Measurements from ENCODE around the gene SORBS1. TPM values are rescaled to one million over a fixed set of nuclear protein-coding genes. Genes with fewer than 3 reads are reported as not detected.
A peak's percentile ranks its signal among the peaks of the same experiment; 100 is the strongest.

The SORBS1 gene
- total RNA-seq, 6 experiments from 2014 or later = 56.4 to 97.9 (median 76.5) TPM

DNA sequence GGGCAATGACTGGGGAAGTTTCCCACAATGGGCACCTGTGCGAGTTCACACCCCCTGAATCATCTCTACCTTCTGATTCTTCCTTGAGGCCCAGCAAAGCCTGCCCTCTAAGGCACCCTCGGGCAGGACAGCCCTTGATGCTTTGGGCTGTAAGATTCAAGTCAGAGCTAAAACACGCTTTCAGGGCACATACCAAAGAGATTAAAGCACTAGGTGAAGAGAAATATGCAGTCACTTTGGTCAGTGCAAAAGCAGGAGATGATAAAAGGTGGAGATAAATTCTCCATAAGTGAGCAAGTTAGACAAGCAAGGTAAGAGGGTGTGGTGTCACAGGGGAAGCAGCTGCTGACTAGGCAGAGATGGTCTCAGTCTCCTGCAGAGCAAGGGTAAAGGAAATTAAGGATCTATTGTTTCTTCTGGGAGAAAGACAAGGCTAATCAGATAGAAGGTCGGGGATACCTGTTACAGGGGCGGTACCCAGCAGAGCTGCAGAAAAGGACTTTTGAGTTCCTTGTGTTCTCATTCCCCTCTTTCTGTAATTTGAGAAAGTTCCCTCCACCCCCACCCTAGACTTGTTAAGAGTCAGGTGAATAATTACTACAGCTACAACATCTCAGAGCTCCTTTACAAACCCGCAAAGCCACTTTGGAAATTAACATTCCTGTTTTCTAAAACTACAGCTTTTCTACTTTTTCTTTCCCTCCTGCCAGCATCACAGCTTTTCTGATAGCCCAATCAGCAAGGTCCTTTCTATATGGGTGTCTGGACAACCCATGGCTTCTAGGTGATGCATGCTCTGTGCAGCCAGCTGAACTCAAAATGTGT, 296.7 kb downstream of the SORBS1 start:
- ATAC-seq (no peak), DNase-seq (no peak)
- H3K4me1 ChIP-seq = peaks cover 0 to 12% (median 7%) of the 10 kb centered on the region in 4 donors
- no peaks in the 10 kb centered on the region for H3K27me3 ChIP-seq
- H3K4me3 ChIP-seq = no peak overlapping the region
- TF ChIP-seq, protein P1, sequence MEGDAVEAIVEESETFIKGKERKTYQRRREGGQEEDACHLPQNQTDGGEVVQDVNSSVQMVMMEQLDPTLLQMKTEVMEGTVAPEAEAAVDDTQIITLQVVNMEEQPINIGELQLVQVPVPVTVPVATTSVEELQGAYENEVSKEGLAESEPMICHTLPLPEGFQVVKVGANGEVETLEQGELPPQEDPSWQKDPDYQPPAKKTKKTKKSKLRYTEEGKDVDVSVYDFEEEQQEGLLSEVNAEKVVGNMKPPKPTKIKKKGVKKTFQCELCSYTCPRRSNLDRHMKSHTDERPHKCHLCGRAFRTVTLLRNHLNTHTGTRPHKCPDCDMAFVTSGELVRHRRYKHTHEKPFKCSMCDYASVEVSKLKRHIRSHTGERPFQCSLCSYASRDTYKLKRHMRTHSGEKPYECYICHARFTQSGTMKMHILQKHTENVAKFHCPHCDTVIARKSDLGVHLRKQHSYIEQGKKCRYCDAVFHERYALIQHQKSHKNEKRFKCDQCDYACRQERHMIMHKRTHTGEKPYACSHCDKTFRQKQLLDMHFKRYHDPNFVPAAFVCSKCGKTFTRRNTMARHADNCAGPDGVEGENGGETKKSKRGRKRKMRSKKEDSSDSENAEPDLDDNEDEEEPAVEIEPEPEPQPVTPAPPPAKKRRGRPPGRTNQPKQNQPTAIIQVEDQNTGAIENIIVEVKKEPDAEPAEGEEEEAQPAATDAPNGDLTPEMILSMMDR (IDR thresholded peaks at IDR 0.05) = no peak
- TF ChIP-seq POLR2A (IDR thresholded peaks at IDR 0.05) = no peak
- peak overlapping the region in 1 of 3 donors; percentile 1 for H3K27ac ChIP-seq
- intact Hi-C loops (cut with DNase I) = no loop called here
- peaks cover 0 to 12% (median 3%) of the 10 kb centered on the region in 4 donors for H3K36me3 ChIP-seq
- no peaks in the 10 kb centered on the region for H3K9me3 ChIP-seq
- WGBS (ENCODE audit: insufficient coverage, low coverage, low lambda C conversion rate, missing lambda C conversion rate) = 77% methylated on average over 3 of the region's 6 CpGs

DNA sequence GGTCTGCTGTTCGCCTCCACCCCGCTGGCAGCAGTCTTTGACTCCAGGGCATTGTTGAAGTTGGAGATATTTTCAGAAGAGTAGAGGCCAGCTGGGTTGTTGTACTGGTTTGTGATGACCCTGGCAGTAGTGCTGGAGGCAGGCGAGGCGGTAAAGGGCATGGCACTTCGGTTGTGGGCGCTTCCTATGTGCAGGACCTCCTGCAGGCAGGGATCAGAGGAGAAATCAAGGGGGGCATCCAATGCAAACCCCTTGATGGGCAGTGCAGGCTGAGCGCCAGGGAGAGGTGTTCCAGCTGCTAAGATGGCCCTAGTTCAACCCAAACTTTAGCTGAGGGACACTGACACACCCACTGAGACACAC, 297.3 kb downstream of the SORBS1 start:
- TF ChIP-seq, protein P1 (IDR thresholded peaks at IDR 0.05) = no peak
- no peak for TF ChIP-seq POLR2A (IDR thresholded peaks at IDR 0.05)
- Histone ChIP-seq H3K27ac (no peak overlapping the region), H3K36me3 (peaks cover 0 to 18% (median 3%) of the 10 kb centered on the region in 4 donors), H3K4me3 (no peak overlapping the region), H3K4me1 (peaks cover 0 to 12% (median 7%) of the 10 kb centered on the region in 4 donors), H3K27me3 (no peaks in the 10 kb centered on the region), H3K9me3 (no peaks in the 10 kb centered on the region)
- DNase-seq = no peak
- ATAC-seq = no peak
- intact Hi-C loops (cut with DNase I) = no loop called here
- WGBS (ENCODE audit: insufficient coverage, low coverage, low lambda C conversion rate, missing lambda C conversion rate) = no CpG with 5 or more reads among the region's 7 CpGs

DNA sequence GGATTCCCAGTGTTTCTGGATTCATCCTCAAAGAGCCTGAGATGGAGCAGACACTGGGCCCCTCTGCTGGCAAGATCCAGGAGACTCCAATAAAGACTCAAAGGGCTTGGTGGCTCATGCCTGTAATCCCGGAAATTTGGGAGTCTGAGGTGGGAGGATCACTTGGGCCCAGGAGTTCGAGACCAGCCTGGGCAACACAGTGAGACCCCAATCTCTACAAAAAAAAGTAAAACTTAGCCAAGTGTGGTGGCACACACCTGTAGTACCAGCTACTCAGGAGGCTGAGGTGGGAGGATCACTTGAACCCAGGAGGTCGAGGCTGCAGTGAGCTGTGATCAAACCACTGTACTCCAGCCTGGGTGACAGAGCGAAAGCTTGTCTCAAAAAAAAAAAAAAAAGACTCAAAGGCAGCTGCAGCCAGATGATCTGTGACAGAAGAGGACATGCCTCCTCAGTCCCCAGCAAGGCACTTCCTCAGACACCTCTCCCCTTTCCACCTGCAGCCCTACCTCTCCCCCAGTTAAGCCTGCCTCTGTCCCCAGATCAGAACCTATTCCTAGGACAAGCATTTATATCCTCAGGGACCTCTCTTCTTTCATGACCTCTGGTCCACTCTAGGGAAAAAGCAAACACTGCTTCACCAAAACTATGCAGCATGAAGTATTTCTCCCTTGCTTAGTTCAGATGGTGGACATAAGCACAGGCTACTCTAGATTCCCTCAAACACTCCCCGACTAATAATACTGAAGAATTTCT, 298.2 kb downstream of the SORBS1 start:
- Histone ChIP-seq H3K27me3 (no peaks in the 10 kb centered on the region), H3K27ac (no peak overlapping the region), H3K36me3 (peaks cover 0 to 25% (median 2%) of the 10 kb centered on the region in 4 donors), H3K4me1 (peaks cover 0 to 12% (median 7%) of the 10 kb centered on the region in 4 donors), H3K4me3 (no peak overlapping the region), H3K9me3 (no peaks in the 10 kb centered on the region)
- intact Hi-C loops (cut with DNase I) = no loop called here
- ATAC-seq (no peak), DNase-seq (no peak)
- TF ChIP-seq, protein P1 (IDR thresholded peaks at IDR 0.05) = no peak
- no peak for TF ChIP-seq POLR2A (IDR thresholded peaks at IDR 0.05)
- 76% methylated on average over 2 of the region's 5 CpGs for WGBS (ENCODE audit: insufficient coverage, low coverage, low lambda C conversion rate, missing lambda C conversion rate)

DNA sequence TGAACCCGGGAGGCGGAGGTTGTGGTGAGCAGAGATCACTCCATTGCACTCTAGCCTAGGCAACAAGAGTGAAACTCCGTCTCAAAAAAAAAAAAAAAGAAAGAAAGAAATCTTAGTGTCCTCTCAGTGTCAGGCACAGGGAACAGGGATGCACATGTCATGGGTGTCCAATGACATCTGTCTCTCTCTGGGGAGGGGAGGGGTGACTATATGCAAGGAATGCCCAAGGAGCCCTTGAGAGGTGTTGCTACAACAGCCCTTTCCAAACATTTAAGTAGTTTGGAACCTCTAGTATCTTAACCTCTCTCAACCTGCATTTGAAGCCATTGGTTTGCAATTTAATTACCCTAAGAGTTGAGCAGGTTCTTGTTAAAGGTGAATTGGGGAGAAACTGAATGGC, 299.2 kb downstream of the SORBS1 start:
- no CpG with 5 or more reads among the region's 3 CpGs for WGBS (ENCODE audit: insufficient coverage, low coverage, low lambda C conversion rate, missing lambda C conversion rate)
- H3K36me3 ChIP-seq = peaks cover 0 to 26% (median 2%) of the 10 kb centered on the region in 4 donors
- TF ChIP-seq, protein P1 (IDR thresholded peaks at IDR 0.05) = no peak
- TF ChIP-seq POLR2A (IDR thresholded peaks at IDR 0.05) = no peak

More for the DNA sequence above, 299.2 kb downstream of the SORBS1 start:
- no peaks in the 10 kb centered on the region for H3K9me3 ChIP-seq
- no peak overlapping the region for H3K4me3 ChIP-seq
- intact Hi-C loops (cut with DNase I) = no loop called here
- no peak overlapping the region for H3K27ac ChIP-seq
- H3K27me3 ChIP-seq = no peaks in the 10 kb centered on the region
- no peak for DNase-seq
- no peak for ATAC-seq
- peaks cover 0 to 12% (median 7%) of the 10 kb centered on the region in 4 donors for H3K4me1 ChIP-seq

Other genes with a start within 250 kb of the SORBS1 start
- 10 to 100 TPM; 28.4 to 41.2 (median 34.4) TPM for gene ALDH18A1, start 95.3 kb upstream of the SORBS1 start, total RNA-seq
- gene TCTN3, start 132.6 kb upstream of the SORBS1 start, total RNA-seq = 10 to 100 TPM; 15.5 to 24.3 (median 19.1) TPM
- 1 to 10 TPM; 1.8 to 4.7 (median 3.6) TPM for gene ENTPD1, start 194.8 kb upstream of the SORBS1 start, total RNA-seq